Sigmoid colon (tissue), 4 donors: ENCODE results near the gene UBA3.

Experiments used
- POLR2A ChIP-seq, 2 donors: fragments of 450-650 bp; IDR thresholded peaks; one replicate each; pipeline ENCODE4 v1.6.1; 2016; ENCODE audit warnings: antibody characterized with exemption in 2 of 2, mild to moderate bottlenecking in 2 of 2, moderate library complexity in 2 of 2
- POLR2AphosphoS5 ChIP-seq, 4 donors: sonication (generic); formaldehyde crosslinking; IDR thresholded peaks; one replicate each; pipeline ENCODE4 v1.6.1; 2017; ENCODE audit warnings: antibody characterized with exemption in 4 of 4
- TF ChIP-seq, protein P1 (sequence below), 4 experiments: fragments of 450-650 bp in 3 of 4; fragments of 200-600 bp in 1 of 4; IDR thresholded peaks; one replicate each; pipeline ENCODE4 v1.5.1; 2016 to 2019; ENCODE audit warnings: antibody characterized with exemption in 4 of 4, mild to moderate bottlenecking in 3 of 4, moderate library complexity in 2 of 4

GRCh38 chr3:69014022-69014580, 66.1 kb downstream of the UBA3 start:
- TF ChIP-seq, protein P1, sequence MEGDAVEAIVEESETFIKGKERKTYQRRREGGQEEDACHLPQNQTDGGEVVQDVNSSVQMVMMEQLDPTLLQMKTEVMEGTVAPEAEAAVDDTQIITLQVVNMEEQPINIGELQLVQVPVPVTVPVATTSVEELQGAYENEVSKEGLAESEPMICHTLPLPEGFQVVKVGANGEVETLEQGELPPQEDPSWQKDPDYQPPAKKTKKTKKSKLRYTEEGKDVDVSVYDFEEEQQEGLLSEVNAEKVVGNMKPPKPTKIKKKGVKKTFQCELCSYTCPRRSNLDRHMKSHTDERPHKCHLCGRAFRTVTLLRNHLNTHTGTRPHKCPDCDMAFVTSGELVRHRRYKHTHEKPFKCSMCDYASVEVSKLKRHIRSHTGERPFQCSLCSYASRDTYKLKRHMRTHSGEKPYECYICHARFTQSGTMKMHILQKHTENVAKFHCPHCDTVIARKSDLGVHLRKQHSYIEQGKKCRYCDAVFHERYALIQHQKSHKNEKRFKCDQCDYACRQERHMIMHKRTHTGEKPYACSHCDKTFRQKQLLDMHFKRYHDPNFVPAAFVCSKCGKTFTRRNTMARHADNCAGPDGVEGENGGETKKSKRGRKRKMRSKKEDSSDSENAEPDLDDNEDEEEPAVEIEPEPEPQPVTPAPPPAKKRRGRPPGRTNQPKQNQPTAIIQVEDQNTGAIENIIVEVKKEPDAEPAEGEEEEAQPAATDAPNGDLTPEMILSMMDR (IDR thresholded peaks at IDR 0.05): no peak
- TF ChIP-seq POLR2A (IDR thresholded peaks at IDR 0.05) (no peak), POLR2AphosphoS5 (IDR thresholded peaks at IDR 0.05) (no peak)
